ENCODE measurements around the gene HDAC5. TPM values are rescaled to one million over a fixed set of nuclear protein-coding genes. Genes with fewer than 3 reads are reported as not detected.

HDAC5 gene
- total RNA-seq, 1 donor from 2014 or later = 59.2 TPM

GRCh38 chr17:44074911-44075285 is 48.5 kb downstream of the HDAC5 start:
- Histone ChIP-seq H3K27ac (no peak overlapping the region), H3K27me3 (ENCODE audit: low read depth) (no peaks in the 10 kb centered on the region), H3K36me3 (peaks cover 61% of the 10 kb centered on the region), H3K4me3 (no peak overlapping the region), H3K4me1 (peaks cover 31% of the 10 kb centered on the region), H3K9me3 (no peaks in the 10 kb centered on the region)
- no peak for ATAC-seq
- no peak for TF ChIP-seq CTCF (IDR thresholded peaks at IDR 0.05)
- intact Hi-C loops (cut with DNase I) = no loop called here
- peak; percentile 24 for DNase-seq

- Histone ChIP-seq H3K4me1 (peaks cover 36% of the 10 kb centered on the region), H3K36me3 (peaks cover 58% of the 10 kb centered on the region), H3K4me3 (no peak overlapping the region), H3K27me3 (ENCODE audit: low read depth) (no peaks in the 10 kb centered on the region), H3K9me3 (no peaks in the 10 kb centered on the region), H3K27ac (no peak overlapping the region)
- no peak for TF ChIP-seq CTCF (IDR thresholded peaks at IDR 0.05)
- DNase-seq (peak; percentile 35), ATAC-seq (no peak)
- intact Hi-C loops (cut with DNase I) = no loop called here
These were observed 49.1 kb downstream of the HDAC5 start for GRCh38 chr17:44074231-44074910.

GRCh38 chr17:44071772-44072171 is 51.7 kb downstream of the HDAC5 start:
- peaks cover 32% of the 10 kb centered on the region for H3K36me3 ChIP-seq
- H3K27me3 ChIP-seq (ENCODE audit: low read depth) = no peaks in the 10 kb centered on the region
- no peaks in the 10 kb centered on the region for H3K9me3 ChIP-seq
- no peak for ATAC-seq
- H3K4me3 ChIP-seq = peak overlapping the region; percentile 77
- intact Hi-C loops (cut with DNase I) = no loop called here
- peak overlapping the region; percentile 86 for H3K27ac ChIP-seq
- H3K4me1 ChIP-seq = peaks cover 34% of the 10 kb centered on the region
- DNase-seq = peak; percentile 15
- TF ChIP-seq CTCF (IDR thresholded peaks at IDR 0.05) = no peak

- ATAC-seq (no peak), DNase-seq (no peak)
- no peak for TF ChIP-seq CTCF (IDR thresholded peaks at IDR 0.05)
- Histone ChIP-seq H3K4me3 (peak overlapping the region; percentile 77), H3K9me3 (no peaks in the 10 kb centered on the region), H3K4me1 (peaks cover 34% of the 10 kb centered on the region), H3K27ac (peak overlapping the region; percentile 86), H3K36me3 (peaks cover 26% of the 10 kb centered on the region), H3K27me3 (ENCODE audit: low read depth) (no peaks in the 10 kb centered on the region)
- intact Hi-C loops (cut with DNase I) = no loop called here
These were observed 52.3 kb downstream of the HDAC5 start for GRCh38 chr17:44071198-44071520.

GRCh38 chr17:44070455-44071197 is 52.8 kb downstream of the HDAC5 start, which contains the start of gene G6PC3:
TSS of gene G6PC3 (plus strand) at chr17:44070735. CDS start at chr17:44070966, 231 bp downstream.
- no peaks in the 10 kb centered on the region for H3K27me3 ChIP-seq (ENCODE audit: low read depth)
- ATAC-seq (peak; percentile 93 to 94), DNase-seq (peak; percentile 96)
- peak within 1 kb of the TSS; percentile 77 for H3K4me3 ChIP-seq
- no peak for TF ChIP-seq CTCF (IDR thresholded peaks at IDR 0.05)
- H3K36me3 ChIP-seq = peaks cover 20% of the 10 kb centered on the region
- intact Hi-C loops (cut with DNase I) = no loop called here
- peak within 1 kb of the TSS; percentile 86 for H3K27ac ChIP-seq
- no peaks in the 10 kb centered on the region for H3K9me3 ChIP-seq
- H3K4me1 ChIP-seq = peaks cover 35% of the 10 kb centered on the region

Data from lower lobe of right lung (tissue), 2 donors.